BLaER1 (cell line): ENCODE measurements around the gene SP3.

Experiments used
- H3K27ac ChIP-seq: shearing (Covaris generic); formaldehyde crosslinking; 2 replicates; pipeline ENCODE4 v1.8.1; 2022
- H3K27me3 ChIP-seq: shearing (Covaris generic); formaldehyde crosslinking; 2 replicates; pipeline ENCODE4 v1.8.1; 2022
- H3K36me3 ChIP-seq: shearing (Covaris generic); formaldehyde crosslinking; 2 replicates; pipeline ENCODE4 v1.8.1; 2022
- H3K4me1 ChIP-seq: shearing (Covaris generic); formaldehyde crosslinking; 2 replicates; pipeline ENCODE4 v1.8.1; 2022
- H3K4me2 ChIP-seq: shearing (Covaris generic); formaldehyde crosslinking; 2 replicates; pipeline ENCODE4 v1.8.1; 2022
- H3K4me3 ChIP-seq: shearing (Covaris generic); formaldehyde crosslinking; 2 replicates; pipeline ENCODE4 v1.8.1; 2022
- H3K9ac ChIP-seq: shearing (Covaris generic); formaldehyde crosslinking; 2 replicates; pipeline ENCODE4 v1.8.1; 2022
- H3K9me3 ChIP-seq: shearing (Covaris generic); formaldehyde crosslinking; 2 replicates; pipeline ENCODE4 v1.8.1; 2022
- H4K20me1 ChIP-seq: shearing (Covaris generic); formaldehyde crosslinking; 2 replicates; pipeline ENCODE4 v1.8.1; 2022
- Cebpa-rat ChIP-seq: shearing (Covaris generic); IDR thresholded peaks from 2 replicates; pipeline ENCODE4 v1.8.1; 2022

Gene SP3

GRCh38 chr2:173985605-173985992 lies 20.4 kb upstream of the SP3 start:
- H3K27me3 ChIP-seq, result no peaks in the 10 kb centered on the region
- H3K4me3 ChIP-seq, result no peak overlapping the region
- no peaks in the 10 kb centered on the region for H3K9me3 ChIP-seq
- H4K20me1 ChIP-seq, result no peaks in the 10 kb centered on the region
- H3K36me3 ChIP-seq, result no peaks in the 10 kb centered on the region
- no peak for TF ChIP-seq Cebpa-rat
- H3K4me2 ChIP-seq, result no peak overlapping the region
- peaks cover 25% of the 10 kb centered on the region for H3K4me1 ChIP-seq
- no peak overlapping the region for H3K27ac ChIP-seq
- no peak overlapping the region for H3K9ac ChIP-seq

GRCh38 chr2:173984866-173985604 lies 19.9 kb upstream of the SP3 start:
- Histone ChIP-seq H3K27ac (no peak overlapping the region), H4K20me1 (no peaks in the 10 kb centered on the region), H3K9ac (no peak overlapping the region), H3K4me2 (no peak overlapping the region), H3K36me3 (no peaks in the 10 kb centered on the region), H3K4me3 (no peak overlapping the region), H3K9me3 (no peaks in the 10 kb centered on the region), H3K27me3 (no peaks in the 10 kb centered on the region), H3K4me1 (peaks cover 19% of the 10 kb centered on the region)
- no peak for TF ChIP-seq Cebpa-rat

DNA sequence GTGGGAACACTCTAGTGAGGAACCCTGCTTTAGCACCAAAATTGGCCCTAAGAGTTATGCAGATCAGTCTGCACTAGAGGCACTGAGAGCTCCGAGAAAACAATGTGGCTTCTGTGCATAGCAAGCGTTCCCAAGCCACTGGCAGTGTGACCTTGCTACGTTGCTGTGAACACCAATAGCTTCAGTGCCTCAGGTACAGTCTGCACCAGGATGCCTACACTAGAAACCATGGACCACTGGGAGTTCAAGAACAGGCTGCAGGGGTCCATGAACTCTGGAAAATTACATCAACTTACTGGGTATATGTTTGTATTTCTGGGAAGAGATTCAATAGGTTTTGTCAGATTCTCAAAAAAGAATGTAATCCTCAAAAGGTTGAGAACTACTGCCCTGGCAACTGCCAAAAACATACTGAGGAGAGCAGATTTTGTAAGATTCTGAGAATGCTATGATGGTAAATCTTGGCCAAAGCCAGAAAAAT lies 18.3 kb upstream of the SP3 start:
- Histone ChIP-seq H3K9me3 (no peaks in the 10 kb centered on the region), H3K36me3 (no peaks in the 10 kb centered on the region), H3K4me3 (no peak overlapping the region), H4K20me1 (no peaks in the 10 kb centered on the region), H3K27me3 (no peaks in the 10 kb centered on the region), H3K4me2 (no peak overlapping the region), H3K4me1 (peaks cover 9% of the 10 kb centered on the region), H3K27ac (no peak overlapping the region), H3K9ac (no peak overlapping the region)
- no peak for TF ChIP-seq Cebpa-rat

- peaks cover 9% of the 10 kb centered on the region for H3K4me1 ChIP-seq
- no peak overlapping the region for H3K9ac ChIP-seq
- H3K4me3 ChIP-seq, result no peak overlapping the region
- H3K27ac ChIP-seq, result no peak overlapping the region
- no peaks in the 10 kb centered on the region for H4K20me1 ChIP-seq
- no peak for TF ChIP-seq Cebpa-rat
- peak overlapping the region; percentile 16; the same call in 1 of the 2 replicates for H3K4me2 ChIP-seq
- no peaks in the 10 kb centered on the region for H3K27me3 ChIP-seq
- no peaks in the 10 kb centered on the region for H3K9me3 ChIP-seq
- H3K36me3 ChIP-seq, result no peaks in the 10 kb centered on the region
Measured at GRCh38 chr2:173982918-173983317, 17.7 kb upstream of the SP3 start.

DNA sequence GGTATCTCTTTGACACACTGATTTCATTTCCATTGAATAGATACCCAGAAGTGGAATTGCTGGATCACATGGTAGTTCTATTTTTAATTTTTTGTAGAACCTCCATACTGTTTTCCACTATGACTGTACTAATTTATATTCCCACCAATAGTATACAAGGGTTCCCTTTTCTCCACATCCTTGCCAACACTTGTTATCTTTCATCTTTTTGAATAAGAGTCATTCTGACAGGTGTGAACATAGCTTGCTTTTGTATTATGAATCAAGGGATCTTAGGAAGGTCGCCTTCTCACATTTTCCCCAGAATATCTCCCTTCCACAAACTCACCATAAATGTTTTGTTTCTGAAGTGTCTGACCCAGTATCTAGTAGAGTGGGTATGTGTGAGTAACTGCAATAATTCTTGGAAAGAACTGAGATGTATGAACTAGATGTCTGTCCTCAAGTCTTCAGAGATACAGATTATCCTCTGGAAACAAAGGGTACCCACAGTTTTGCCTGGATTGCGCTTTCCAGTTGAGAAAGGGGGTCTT lies 17.1 kb upstream of the SP3 start:
- Histone ChIP-seq H3K4me2 (peak overlapping the region; percentile 16; the same call in 1 of the 2 replicates), H3K9ac (no peak overlapping the region), H3K27ac (no peak overlapping the region), H3K36me3 (no peaks in the 10 kb centered on the region), H3K27me3 (no peaks in the 10 kb centered on the region), H3K4me1 (peaks cover 9% of the 10 kb centered on the region), H4K20me1 (no peaks in the 10 kb centered on the region), H3K4me3 (no peak overlapping the region), H3K9me3 (no peaks in the 10 kb centered on the region)
- no peak for TF ChIP-seq Cebpa-rat

DNA sequence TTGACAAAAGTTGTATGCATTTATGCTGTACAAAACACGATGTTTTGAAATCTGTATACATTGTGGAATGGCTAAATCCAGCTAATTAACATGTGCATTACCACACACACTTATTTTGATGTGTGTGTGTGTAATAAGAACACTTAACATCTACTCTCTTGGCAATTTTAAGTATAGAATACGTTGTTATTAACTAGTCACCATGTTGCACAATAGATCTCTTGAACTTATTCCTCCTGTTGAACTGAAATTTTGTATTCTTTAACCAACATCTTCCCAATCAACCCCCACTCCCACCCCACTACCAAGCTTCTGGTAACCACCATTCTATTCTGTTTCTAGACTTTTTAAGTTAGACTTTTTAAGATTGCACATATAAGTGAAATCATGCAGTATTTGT lies 16.3 kb upstream of the SP3 start:
- Histone ChIP-seq H3K9ac (no peak overlapping the region), H3K36me3 (no peaks in the 10 kb centered on the region), H3K4me1 (peaks cover 9% of the 10 kb centered on the region), H3K4me3 (no peak overlapping the region), H3K27ac (no peak overlapping the region), H3K4me2 (no peak overlapping the region), H3K9me3 (no peaks in the 10 kb centered on the region), H3K27me3 (no peaks in the 10 kb centered on the region), H4K20me1 (no peaks in the 10 kb centered on the region)
- no peak for TF ChIP-seq Cebpa-rat

GRCh38 chr2:173979751-173980351 lies 14.7 kb upstream of the SP3 start:
- H3K9me3 ChIP-seq, result no peaks in the 10 kb centered on the region
- H3K4me3 ChIP-seq, result no peak overlapping the region
- no peak overlapping the region for H3K4me2 ChIP-seq
- H3K36me3 ChIP-seq, result no peaks in the 10 kb centered on the region
- H3K27ac ChIP-seq, result no peak overlapping the region
- no peak overlapping the region for H3K9ac ChIP-seq
- TF ChIP-seq Cebpa-rat, result no peak
- H4K20me1 ChIP-seq, result no peaks in the 10 kb centered on the region
- peaks cover 9% of the 10 kb centered on the region for H3K4me1 ChIP-seq
- H3K27me3 ChIP-seq, result no peaks in the 10 kb centered on the region

- no peaks in the 10 kb centered on the region for H3K9me3 ChIP-seq
- no peaks in the 10 kb centered on the region for H3K36me3 ChIP-seq
- no peaks in the 10 kb centered on the region for H4K20me1 ChIP-seq
- H3K9ac ChIP-seq, result no peak overlapping the region
- H3K4me2 ChIP-seq, result no peak overlapping the region
- no peak overlapping the region for H3K27ac ChIP-seq
- TF ChIP-seq Cebpa-rat, result no peak
- H3K4me3 ChIP-seq, result no peak overlapping the region
- H3K27me3 ChIP-seq, result no peaks in the 10 kb centered on the region
- H3K4me1 ChIP-seq, result peaks cover 9% of the 10 kb centered on the region
Measured at GRCh38 chr2:173978447-173978846, 13.3 kb upstream of the SP3 start.

DNA sequence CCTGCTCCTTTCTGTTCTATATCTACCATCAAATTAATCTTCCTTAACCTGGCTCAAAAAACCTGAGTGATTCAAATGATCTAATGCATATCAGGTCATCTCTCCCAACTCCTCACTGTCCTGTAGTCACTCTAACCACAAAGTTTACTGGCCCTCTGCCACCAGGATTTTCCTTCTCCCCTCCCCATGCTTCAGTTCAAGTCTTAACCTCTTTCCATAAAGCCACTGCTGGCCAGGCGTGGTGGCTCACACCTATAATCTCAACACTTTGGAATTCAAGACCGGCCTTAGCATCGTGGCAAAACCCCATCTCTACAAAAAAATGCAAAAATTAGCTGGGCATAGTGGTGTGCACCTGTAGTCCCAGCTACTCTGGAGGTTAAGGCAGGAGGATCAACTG lies 7.5 kb upstream of the SP3 start:
- H3K4me2 ChIP-seq, result no peak overlapping the region
- no peaks in the 10 kb centered on the region for H3K27me3 ChIP-seq
- no peak for TF ChIP-seq Cebpa-rat
- no peak overlapping the region for H3K4me3 ChIP-seq
- no peak overlapping the region for H3K9ac ChIP-seq
- no peaks in the 10 kb centered on the region for H4K20me1 ChIP-seq
- no peaks in the 10 kb centered on the region for H3K36me3 ChIP-seq
- H3K27ac ChIP-seq, result no peak overlapping the region
- no peaks in the 10 kb centered on the region for H3K4me1 ChIP-seq
- no peaks in the 10 kb centered on the region for H3K9me3 ChIP-seq

DNA sequence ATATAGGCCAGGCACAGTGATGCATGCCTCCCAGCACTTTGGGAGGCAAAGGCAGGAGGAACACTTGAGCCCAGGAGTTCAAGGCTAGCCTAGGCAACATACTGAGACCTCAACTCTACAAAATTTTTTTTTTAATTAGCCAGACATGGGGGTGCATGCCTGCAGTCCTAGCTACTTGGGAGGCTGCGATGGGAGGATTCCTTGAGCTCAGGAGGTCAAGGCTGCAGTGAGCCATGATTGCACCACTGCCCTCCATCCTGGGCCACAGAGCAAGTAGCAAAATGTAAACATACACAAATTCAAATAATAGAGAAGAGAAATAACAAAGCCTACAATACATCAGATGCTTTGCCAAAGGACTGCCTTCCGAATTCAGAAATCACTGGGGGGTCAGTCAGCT lies 7.0 kb upstream of the SP3 start:
- Histone ChIP-seq H3K9ac (no peak overlapping the region), H4K20me1 (no peaks in the 10 kb centered on the region), H3K4me3 (no peak overlapping the region), H3K36me3 (no peaks in the 10 kb centered on the region), H3K9me3 (no peaks in the 10 kb centered on the region), H3K27ac (no peak overlapping the region), H3K27me3 (no peaks in the 10 kb centered on the region), H3K4me1 (peaks cover 5% of the 10 kb centered on the region), H3K4me2 (no peak overlapping the region)
- no peak for TF ChIP-seq Cebpa-rat
